DMS153 treated with DMSO at 0.1 percent for 48 hours (cell line): Measurements from ENCODE around the gene TOR1AIP2.

Experiments used
- DNase-seq: peaks from one replicate; lab custom pipeline; 2025; ENCODE audit not compliant: unreplicated experiment; lab: John Stamatoyannopoulos, UW

The TOR1AIP2 gene

DNA sequence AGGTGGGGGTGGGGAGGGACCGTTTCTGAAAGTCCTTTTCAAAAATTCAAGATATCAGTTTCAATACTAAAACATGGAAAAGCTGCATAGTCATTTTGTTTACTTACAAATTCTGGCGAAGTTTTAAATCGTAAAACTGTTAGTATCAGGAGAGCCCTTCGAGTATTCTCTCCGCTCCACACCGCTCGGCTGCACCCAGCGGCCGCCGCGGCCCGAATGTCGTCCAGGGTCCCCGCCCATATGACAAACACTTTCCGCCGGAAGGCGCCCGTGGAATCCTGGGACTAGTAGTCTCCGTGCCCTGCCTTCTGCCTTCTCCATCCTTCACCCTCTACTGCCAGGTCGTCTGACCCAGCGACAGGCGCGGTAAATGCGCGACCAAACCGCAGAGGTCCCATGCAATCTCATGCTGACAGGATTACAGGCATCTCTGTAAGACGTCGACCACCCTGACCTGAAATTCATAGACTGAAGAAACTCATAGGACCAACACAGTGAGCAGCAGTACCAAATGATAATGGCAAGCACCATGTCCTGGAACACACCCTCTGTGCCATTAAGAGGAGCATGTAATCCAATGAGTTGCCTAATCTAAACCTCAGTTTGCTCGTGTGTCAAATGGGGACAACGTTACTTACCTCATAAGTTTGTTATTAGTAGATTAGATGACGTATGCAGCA, at the start of gene TOR1AIP2:
Gene TOR1AIP2 (minus strand): TSS at position 218 of the 680 bp plus-strand sequence. CDS start 25,138 bp downstream, outside the sequence.
- DNase-seq: peak; percentile 96

GRCh38 chr1:179926850-179927205, 49.2 kb upstream of the TOR1AIP2 start:
- DNase-seq: no peak

DNA sequence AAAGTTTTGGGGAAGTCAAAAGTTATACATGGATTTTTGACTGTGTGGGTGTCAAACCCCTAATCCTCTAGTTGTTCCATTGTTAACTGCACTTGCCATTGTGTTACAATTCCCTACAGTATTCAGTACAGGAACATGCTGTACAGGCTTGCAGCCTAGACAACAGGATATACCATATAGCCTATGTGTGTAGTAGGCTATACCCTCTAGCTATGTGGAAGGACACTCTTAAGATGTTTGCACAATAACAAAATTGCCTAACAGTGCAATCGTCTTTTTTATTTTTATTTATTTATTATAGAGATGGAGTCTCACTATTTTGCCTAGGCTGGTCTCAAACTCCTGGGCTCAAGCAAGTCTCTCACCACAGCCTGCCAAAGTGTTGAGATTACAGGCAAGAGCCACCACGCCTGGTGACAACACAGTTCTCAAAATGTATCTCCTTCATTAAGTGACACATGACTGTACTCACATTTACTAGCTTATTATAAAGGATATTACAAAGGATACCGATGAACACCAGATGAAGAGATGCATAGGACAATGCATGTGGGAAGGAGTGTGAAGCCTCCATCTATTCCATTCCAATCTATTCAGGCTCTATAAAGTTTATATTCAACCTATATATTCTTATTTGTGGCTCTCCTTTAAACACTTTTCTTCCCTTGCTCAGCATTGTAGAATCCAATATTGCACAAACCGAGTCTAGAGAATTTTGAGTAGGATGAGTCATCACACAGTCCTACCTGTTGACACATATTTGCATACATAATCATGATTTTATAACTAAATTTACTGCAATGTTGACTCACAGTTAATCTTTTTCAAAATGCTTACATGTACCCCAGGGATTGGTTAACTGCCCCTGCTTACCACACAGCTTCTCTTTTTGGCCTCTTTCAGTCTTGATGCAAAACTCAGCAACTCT, 48.6 kb upstream of the TOR1AIP2 start:
- DNase-seq: no peak

GRCh38 chr1:179925302-179925701, 47.7 kb upstream of the TOR1AIP2 start:
- DNase-seq: no peak

DNA sequence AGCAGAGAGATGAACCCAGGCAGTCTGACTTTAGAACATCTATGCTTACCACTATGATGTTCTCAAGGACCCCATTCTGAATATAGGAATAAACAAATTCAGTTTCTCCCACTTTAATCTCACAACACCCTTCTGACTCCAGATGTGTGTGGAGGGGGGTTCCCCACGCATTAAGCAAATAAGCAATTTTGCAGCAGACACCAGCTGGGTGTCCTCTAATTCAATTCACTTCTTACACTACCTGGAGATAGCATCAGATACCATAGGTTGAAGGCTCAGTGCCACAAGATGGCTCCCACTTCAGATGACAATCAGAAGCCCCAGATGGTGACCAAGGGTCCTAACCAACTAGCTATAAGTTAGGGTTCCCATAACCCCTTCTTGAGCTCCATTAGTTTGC, 46.7 kb upstream of the TOR1AIP2 start:
- no peak for DNase-seq

GRCh38 chr1:179923029-179923428, 45.4 kb upstream of the TOR1AIP2 start:
- DNase-seq: no peak

DNA sequence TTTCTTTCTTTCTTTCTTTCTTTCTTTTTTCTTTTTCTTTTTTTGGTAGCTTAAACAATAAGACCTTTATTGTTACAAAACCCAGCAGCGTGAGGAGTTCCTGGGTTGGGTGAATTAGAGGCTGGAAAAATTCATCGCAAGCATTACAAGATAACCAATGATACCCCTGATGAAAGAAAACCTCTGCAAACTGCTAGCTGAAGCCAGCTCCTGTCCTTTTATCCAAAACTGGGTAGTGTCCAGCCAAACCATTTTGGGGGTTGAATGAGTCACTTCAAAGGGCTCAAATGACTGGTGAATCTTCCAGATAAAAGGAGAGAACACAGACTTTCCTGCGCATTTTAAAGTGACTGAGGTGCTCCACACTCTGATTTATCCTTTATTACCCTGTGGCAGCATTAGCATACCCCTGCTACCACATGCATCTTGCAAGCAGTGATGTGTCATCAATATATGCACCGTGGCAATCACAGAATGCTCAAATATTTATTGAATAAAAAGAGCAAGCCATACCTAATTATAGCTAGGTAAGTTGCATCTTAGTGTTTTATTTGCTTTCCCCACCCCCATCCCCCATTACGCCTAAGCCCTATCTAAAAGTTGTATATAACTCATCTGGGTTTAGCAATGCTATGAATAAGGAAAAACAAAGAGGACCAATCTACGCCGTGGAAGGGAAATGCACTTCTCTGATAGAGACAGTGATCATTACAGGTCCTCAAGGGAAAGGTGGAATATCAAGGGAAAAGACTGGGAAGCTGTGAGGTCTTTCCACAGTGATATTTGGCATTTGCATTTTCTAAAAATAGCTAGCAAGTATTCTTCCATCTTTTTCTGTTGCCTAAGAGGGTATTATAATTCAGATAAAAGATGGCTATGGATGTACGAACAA, 44.6 kb upstream of the TOR1AIP2 start:
- no peak for DNase-seq

GRCh38 chr1:179921472-179921871, 43.9 kb upstream of the TOR1AIP2 start:
- no peak for DNase-seq

DNA sequence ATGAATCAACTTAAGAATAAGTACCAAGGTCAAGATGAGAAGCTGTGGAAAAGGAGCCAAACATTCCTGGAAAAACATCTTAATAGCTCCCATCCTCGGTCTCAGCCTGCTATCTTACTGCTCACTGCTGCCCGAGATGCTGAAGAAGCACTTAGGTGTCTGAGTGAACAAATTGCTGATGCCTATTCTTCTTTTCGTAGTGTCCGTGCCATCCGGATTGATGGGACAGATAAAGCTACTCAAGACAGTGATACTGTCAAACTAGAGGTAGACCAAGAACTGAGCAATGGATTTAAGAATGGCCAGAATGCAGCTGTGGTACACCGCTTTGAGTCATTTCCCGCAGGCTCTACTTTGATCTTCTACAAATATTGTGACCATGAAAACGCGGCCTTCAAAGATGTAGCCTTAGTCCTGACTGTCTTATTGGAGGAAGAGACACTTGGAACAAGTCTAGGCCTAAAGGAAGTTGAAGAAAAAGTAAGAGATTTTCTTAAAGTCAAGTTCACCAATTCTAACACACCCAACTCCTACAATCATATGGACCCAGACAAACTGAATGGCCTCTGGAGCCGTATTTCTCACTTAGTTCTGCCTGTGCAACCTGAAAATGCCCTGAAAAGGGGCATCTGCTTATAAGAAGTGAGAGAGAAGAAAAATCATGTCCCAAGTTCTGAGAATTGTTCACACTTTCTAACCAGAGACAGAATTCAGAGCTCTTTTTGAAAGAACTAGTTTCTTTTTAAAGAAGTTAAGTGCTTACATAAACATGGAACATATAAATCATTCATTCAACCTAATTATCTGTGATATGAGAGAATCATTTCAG, 40.2 kb upstream of the TOR1AIP2 start:
- DNase-seq: no peak

DNA sequence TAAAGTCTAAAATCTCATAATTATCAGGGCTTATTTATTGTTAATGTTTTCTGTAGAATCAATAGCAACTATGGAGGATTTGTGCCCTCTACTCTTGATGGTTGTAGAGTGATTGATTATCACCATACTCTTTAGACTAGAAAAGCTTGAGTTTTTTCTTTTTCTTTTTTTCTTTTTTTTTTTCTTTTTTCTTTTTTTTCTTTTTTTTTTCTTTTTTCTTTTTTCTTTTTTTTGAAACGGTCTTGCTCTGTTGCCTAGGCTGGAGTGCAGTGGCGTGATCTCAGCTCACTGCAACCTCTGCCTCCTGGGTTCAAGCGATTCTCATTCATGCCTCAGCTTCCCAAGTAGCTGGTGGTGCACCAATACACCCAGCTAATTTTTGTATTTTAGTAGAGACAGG, 34.2 kb upstream of the TOR1AIP2 start:
- DNase-seq: no peak

GRCh38 chr1:179910934-179911333, 33.3 kb upstream of the TOR1AIP2 start:
- DNase-seq: no peak

DNA sequence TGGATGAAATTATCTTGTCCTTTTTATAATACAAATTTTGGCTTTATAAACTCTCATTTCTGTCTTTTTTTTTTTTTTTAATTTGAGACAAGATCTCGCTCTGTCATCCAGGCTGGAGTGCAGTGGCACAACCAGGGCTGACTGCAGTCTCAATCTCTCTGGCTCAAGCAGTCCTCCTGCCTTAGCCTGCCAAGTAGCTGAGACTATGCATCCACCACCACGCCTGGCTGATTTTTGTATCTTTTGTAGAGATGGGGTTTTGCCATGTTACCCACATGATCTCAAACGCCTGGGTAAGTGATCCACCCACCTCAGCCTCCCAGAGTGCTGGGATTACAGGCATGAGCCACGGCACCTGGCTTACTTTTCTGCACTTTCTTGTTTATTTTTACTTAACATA, 12.0 kb upstream of the TOR1AIP2 start:
- DNase-seq: no peak

GRCh38 chr1:179888071-179888470, 10.5 kb upstream of the TOR1AIP2 start:
- DNase-seq: no peak

DNA sequence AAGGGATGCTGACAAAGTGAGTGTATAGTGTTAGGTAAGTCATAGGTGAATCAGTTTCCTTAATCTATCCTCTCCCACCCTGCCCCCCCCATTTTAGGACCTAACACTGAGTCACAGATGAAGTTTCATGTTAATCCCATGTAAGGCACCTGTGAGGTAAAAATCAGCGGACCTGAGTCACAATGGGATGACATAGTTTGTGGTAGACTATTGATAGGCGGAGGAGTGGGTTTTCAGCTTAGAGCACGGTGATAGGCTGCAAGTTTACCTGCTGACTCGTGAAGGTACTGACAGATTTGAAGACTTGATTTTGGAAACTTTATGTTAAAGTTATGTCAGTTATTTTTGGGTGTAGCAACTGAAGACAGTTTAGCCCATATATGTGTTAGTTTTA, 6.1 kb upstream of the TOR1AIP2 start:
- DNase-seq: no peak

DNA sequence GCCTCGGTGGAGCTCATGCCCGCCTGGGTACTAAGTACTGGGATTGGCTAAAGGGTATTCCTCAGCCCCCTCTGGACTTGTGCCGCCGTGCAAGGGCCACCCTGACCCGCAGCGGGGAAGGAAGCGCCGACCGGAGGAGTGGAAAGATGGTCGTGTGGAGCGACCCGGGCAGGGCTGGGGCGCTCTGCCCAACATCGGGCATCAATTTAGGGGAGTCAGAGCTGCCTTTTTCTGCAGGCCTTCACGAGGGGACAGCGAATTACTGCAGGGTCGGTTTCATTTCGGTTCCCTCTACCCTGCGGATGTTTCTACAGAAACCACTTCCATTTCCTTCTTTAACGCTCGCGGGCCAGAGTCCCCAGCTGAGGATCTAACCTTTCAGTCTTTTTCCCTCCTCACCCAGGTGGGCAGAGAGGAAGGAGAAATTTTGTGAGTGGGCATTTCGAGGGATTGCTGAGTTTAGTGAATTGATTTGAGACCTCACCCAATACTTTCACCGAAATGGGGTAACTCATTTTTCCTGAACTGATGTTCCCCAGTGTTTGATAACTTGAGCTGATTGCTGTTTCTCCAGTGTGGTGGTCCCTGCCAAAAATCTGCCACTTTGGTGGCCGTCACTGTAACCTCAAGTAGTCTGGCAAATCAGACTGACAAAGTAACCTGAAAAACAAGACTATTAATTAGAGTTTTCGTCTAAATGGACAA, 5.6 kb upstream of the TOR1AIP2 start:
- no peak for DNase-seq

DNA sequence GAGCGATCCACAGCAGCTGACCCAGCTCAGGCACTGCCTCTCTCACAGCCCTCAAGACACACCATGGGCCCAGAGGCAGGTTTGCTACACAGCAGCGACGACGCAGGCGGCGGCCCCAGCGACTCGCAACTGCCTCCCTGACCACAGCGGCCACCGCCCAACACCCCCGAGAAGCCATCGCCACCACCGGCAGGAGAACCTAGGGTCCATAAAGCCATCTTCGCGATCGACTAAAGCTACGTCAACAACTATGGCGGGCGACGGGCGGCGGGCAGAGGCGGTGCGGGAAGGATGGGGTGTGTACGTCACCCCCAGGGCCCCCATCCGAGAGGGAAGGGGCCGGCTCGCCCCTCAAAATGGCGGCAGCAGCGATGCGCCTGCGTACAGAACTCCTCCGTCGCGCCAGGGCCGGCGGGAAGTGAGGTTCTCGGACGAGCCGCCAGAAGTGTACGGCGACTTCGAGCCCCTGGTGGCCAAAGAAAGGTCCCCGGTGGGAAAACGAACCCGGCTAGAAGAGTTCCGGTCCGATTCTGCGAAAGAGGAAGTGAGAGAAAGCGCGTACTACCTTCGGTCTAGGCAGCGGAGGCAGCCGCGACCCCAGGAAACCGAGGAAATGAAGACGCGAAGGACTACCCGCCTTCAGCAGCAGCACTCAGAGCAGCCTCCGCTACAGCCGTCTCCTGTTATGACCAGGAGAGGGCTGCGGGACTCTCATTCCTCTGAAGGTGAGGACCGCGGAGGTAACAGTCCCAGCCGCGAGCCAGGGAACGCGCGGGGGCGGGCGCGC, 4.8 kb upstream of the TOR1AIP2 start, which contains the start of gene TOR1AIP1:
Gene TOR1AIP1 (plus strand): TSS at position 33 of the 787 bp plus-strand sequence. CDS start 218 bp downstream, at position 251.
- DNase-seq: peak; percentile 99

DNA sequence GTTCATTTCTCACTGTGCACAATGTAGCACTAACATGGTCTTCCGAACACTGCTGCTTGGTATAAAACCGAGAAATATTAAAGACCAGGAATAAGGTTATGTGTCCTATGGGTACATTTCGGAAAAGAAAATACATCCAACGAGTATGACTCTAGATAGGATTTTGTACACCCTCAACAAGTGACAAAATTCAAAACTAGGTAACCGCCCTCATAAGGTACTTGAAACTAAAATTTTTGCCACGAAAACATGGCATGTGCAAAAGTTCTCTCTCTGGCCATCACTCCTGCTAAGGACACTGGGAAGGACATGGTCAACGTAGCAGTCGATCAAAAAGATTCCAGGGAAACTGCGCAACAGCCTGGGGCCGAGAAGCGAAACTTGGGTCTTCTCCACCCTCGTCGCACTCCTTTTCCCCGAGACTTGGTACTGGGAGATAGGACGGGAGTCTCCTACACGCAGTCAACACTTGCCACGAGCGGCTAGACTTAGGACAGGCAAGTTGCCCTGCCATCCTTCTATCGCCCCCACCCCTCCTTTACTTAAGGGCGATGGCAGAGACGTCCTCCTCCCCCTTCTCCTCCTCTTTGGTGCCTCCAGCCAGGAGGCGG, 4.1 kb upstream of the TOR1AIP2 start:
- DNase-seq: peak; percentile 85

DNA sequence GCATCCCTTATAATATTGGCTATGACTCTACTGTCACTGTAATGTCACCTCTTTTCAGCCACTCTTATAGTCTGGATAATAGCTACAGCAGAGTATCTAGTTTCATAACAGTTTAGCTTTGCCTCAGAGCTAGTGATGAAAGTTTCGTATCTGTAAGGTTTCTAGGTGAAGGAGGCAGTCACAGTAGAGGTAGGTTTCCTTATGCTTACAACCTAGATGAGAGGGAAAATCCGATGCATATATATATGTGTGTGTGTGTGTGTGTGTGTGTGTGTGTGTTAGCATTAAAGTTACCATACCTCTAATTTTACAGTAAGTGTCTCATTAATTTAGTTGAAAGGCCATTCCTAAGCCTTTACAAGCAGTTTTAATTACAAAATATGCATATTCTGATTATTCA, 2.2 kb upstream of the TOR1AIP2 start:
- DNase-seq: no peak
